H1 (cell line): ENCODE data around the gene ABI3. TPM values are rescaled to one million over a fixed set of nuclear protein-coding genes. Genes with fewer than 3 reads are reported as not detected.

Experiments
- CTCF ChIA-PET: fragments of 300-600 bp; sonication (Branson Sonifier 250); formaldehyde crosslinking; loops from one replicate; lab custom pipeline; 2021; ENCODE audit not compliant: partially characterized antibody; lab: Charles Lee
- POLR2A ChIA-PET: fragments of 300-600 bp; sonication (Branson Sonifier 250); formaldehyde crosslinking; loops from one replicate; lab custom pipeline; 2021; ENCODE audit warnings: inconsistent platforms; ENCODE audit not compliant: partially characterized antibody; lab: Charles Lee
- DNase-seq, 2 experiments: peaks; one replicate each; pipeline versions ENCODE4 v3.0.0 to v3.0.0-alpha.2; 2010 to 2022; ENCODE audit warnings: low spot score in 2 of 2, low read depth in 1 of 2, mixed read lengths in 1 of 2
- FAIRE-seq: peaks from 2 replicates; lab custom pipeline; 2011; peaks lifted over from hg19 to GRCh38; lab: Jason Lieb, UNC
- H2AFZ ChIP-seq: 2 replicates; pipeline ENCODE4 v1.8.1; 2012; ENCODE audit warnings: low read length, inconsistent platforms
- H2AK5ac ChIP-seq: 2 replicates; pipeline ENCODE4 v1.6.1; 2013; ENCODE audit warnings: low read depth, low read length
- H2BK120ac ChIP-seq: replicated peaks from 2 replicates; pipeline ENCODE3; 2013; ENCODE audit warnings: low read depth, low read length, inconsistent platforms
- H2BK12ac ChIP-seq: 2 replicates; pipeline ENCODE4 v1.6.1; 2013; ENCODE audit warnings: low read depth, low read length
- H2BK15ac ChIP-seq: 2 replicates; pipeline ENCODE4 v1.6.1; 2013; ENCODE audit warnings: low read length
- H2BK20ac ChIP-seq: 2 replicates; pipeline ENCODE4 v1.6.1; 2013; ENCODE audit warnings: low read length
- H2BK5ac ChIP-seq: 2 replicates; pipeline ENCODE4 v1.6.1; 2013; ENCODE audit warnings: low read depth, low read length
- H3K14ac ChIP-seq: 2 replicates; pipeline ENCODE4 v1.6.1; 2013; ENCODE audit warnings: inconsistent platforms; ENCODE audit not compliant: insufficient read length
- H3K18ac ChIP-seq: 2 replicates; pipeline ENCODE4 v1.6.1; 2013; ENCODE audit warnings: low read length; ENCODE audit errors: extremely low read depth
- H3K23ac ChIP-seq: 2 replicates; pipeline ENCODE4 v1.6.1; 2013; ENCODE audit warnings: inconsistent platforms; ENCODE audit not compliant: insufficient read length
- H3K23me2 ChIP-seq: 2 replicates; pipeline ENCODE4 v1.6.1; 2013; ENCODE audit warnings: low read depth, low read length
- H3K27ac ChIP-seq: 2 replicates; pipeline ENCODE4 v1.6.1; 2011; ENCODE audit warnings: low read depth, low read length, inconsistent platforms
- H3K27me3 ChIP-seq, 4 experiments: replicated peaks in 1 of 4; 1 replicate in 1 of 4; 2 replicates in 3 of 4; pipeline versions ENCODE4 v1.6.1 to v1.8.1; 2011 to 2013; ENCODE audit warnings: low read length in 3 of 4, mild to moderate bottlenecking in 3 of 4, inconsistent platforms in 2 of 4, mixed read lengths in 2 of 4, moderate library complexity in 1 of 4; ENCODE audit not compliant: control insufficient read depth in 3 of 4, insufficient read depth in 3 of 4; ENCODE audit errors: extremely low read depth in 1 of 4
- H3K36me3 ChIP-seq, 4 experiments: 2 replicates each; pipeline versions ENCODE4 v1.6.1 to v1.8.1; 2011 to 2013; ENCODE audit warnings: mild to moderate bottlenecking in 4 of 4, low read length in 3 of 4, moderate library complexity in 2 of 4, control low read depth in 1 of 4, inconsistent platforms in 1 of 4; ENCODE audit not compliant: insufficient read depth in 4 of 4, control insufficient read depth in 2 of 4
- H3K4ac ChIP-seq: replicated peaks from 2 replicates; pipeline ENCODE3; 2013; ENCODE audit warnings: low read length, low read depth, mixed read lengths, inconsistent platforms; ENCODE audit not compliant: insufficient read length
- H3K4me1 ChIP-seq, 4 experiments: replicated peaks in 1 of 4; 1 replicate in 1 of 4; 2 replicates in 3 of 4; pipeline versions ENCODE4 v1.6.1 to v1.8.1; 2011 to 2013; ENCODE audit warnings: low read length in 3 of 4, inconsistent platforms in 2 of 4, mixed read lengths in 1 of 4; ENCODE audit not compliant: insufficient read depth in 4 of 4, control insufficient read depth in 3 of 4
- H3K4me2 ChIP-seq, 2 experiments: 2 replicates each; pipeline versions ENCODE4 v1.6.1 to v1.8.1; 2011 to 2013; ENCODE audit warnings: low read depth in 2 of 2, low read length in 2 of 2, control low read depth in 1 of 2, inconsistent platforms in 1 of 2, mild to moderate bottlenecking in 1 of 2; ENCODE audit not compliant: insufficient read depth in 1 of 2
- H3K4me3 ChIP-seq, 4 experiments: fragments of 200-600, 300-600 bp in 1 of 4; sonication (generic), shearing (Covaris generic), sonication (Bioruptor Twin) in 1 of 4; 2 replicates each; pipeline versions ENCODE4 v1.5.1 to v1.8.1; 2011 to 2016; ENCODE audit warnings: low read length in 4 of 4, low read depth in 3 of 4, control low read depth in 2 of 4, inconsistent platforms in 2 of 4, mild to moderate bottlenecking in 2 of 4, mixed read lengths in 1 of 4, moderate library complexity in 1 of 4; ENCODE audit not compliant: insufficient read depth in 2 of 4; ENCODE audit errors: extremely low read depth in 1 of 4
- H3K56ac ChIP-seq: replicated peaks from 2 replicates; pipeline ENCODE3; 2013; ENCODE audit warnings: low read depth, mild to moderate bottlenecking, mixed read lengths, low read length, inconsistent platforms; ENCODE audit not compliant: insufficient read length
- H3K79me1 ChIP-seq: 2 replicates; pipeline ENCODE4 v1.6.1; 2013; ENCODE audit warnings: low read depth, low read length, control low read depth
- H3K79me2 ChIP-seq, 2 experiments: 2 replicates each; pipeline versions ENCODE4 v1.6.1 to v1.8.1; 2012 to 2013; ENCODE audit warnings: low read length in 2 of 2, mild to moderate bottlenecking in 2 of 2, inconsistent platforms in 1 of 2; ENCODE audit not compliant: insufficient read depth in 2 of 2, control insufficient read depth in 1 of 2
- H3K9ac ChIP-seq, 4 experiments: replicated peaks in 1 of 4; 1 replicate in 1 of 4; 2 replicates in 3 of 4; pipeline versions ENCODE4 v1.6.1 to v1.8.1; 2011 to 2013; ENCODE audit warnings: low read depth in 3 of 4, low read length in 3 of 4, control low read depth in 2 of 4, mild to moderate bottlenecking in 2 of 4, moderate library complexity in 2 of 4, inconsistent platforms in 1 of 4; ENCODE audit errors: extremely low read depth in 1 of 4
- H3K9me3 ChIP-seq, 2 experiments: 2 replicates each; pipeline versions ENCODE4 v1.6.1 to v1.8.1; 2012 to 2013; ENCODE audit warnings: mild to moderate bottlenecking in 2 of 2, moderate library complexity in 2 of 2, control low read depth in 1 of 2, inconsistent platforms in 1 of 2, low read depth in 1 of 2, low read length in 1 of 2, mixed read lengths in 1 of 2; ENCODE audit not compliant: insufficient read depth in 2 of 2
- H4K20me1 ChIP-seq, 2 experiments: replicated peaks in 1 of 2; 2 replicates each; pipeline versions ENCODE3 to v1.8.1; 2011 to 2013; ENCODE audit warnings: inconsistent platforms in 2 of 2, low read length in 2 of 2, mild to moderate bottlenecking in 1 of 2; ENCODE audit not compliant: insufficient read depth in 2 of 2, control insufficient read depth in 1 of 2
- H4K5ac ChIP-seq: 2 replicates; pipeline ENCODE4 v1.6.1; 2013; ENCODE audit warnings: low read length, low read depth, mixed read lengths, inconsistent platforms; ENCODE audit not compliant: insufficient read length
- H4K8ac ChIP-seq: 2 replicates; pipeline ENCODE4 v1.8.0; 2013; ENCODE audit warnings: mild to moderate bottlenecking, moderate library complexity, low read length, inconsistent platforms; ENCODE audit not compliant: insufficient read depth; ENCODE audit errors: extremely low read depth
- H4K91ac ChIP-seq: replicated peaks from 2 replicates; pipeline ENCODE3; 2013; ENCODE audit warnings: low read length, mixed read lengths, inconsistent platforms; ENCODE audit not compliant: insufficient read length
- EP300 ChIP-seq, 2 experiments: IDR thresholded peaks; 1 replicate in 1 of 2; 2 replicates in 1 of 2; pipeline ENCODE4 v1.6.1; 2011 to 2012; ENCODE audit warnings: low read depth in 2 of 2, low read length in 2 of 2, mild to moderate bottlenecking in 2 of 2, borderline replicate concordance in 1 of 2, inconsistent platforms in 1 of 2, moderate library complexity in 1 of 2
- EZH2 ChIP-seq: fragments of 200-600 bp; sonication (generic); IDR thresholded peaks from 2 replicates; pipeline ENCODE4 v1.7.1; 2012; ENCODE audit warnings: low read depth, mild to moderate bottlenecking, moderate library complexity, low read length, inconsistent platforms; ENCODE audit not compliant: severe bottlenecking
- KDM1A ChIP-seq: fragments of 200-600, 300-600 bp; sonication (generic); IDR thresholded peaks from 2 replicates; pipeline ENCODE4 v1.7.1; 2016; ENCODE audit warnings: mild to moderate bottlenecking, low read length, borderline replicate concordance
- KDM4A ChIP-seq: IDR thresholded peaks from one replicate; pipeline ENCODE4 v1.7.1; 2012; ENCODE audit warnings: low read depth, mild to moderate bottlenecking, moderate library complexity, low read length, inconsistent platforms; ENCODE audit not compliant: severe bottlenecking
- KDM5A ChIP-seq: fragments of 200-600 bp; IDR thresholded peaks from 2 replicates; pipeline ENCODE4 v1.7.1; 2012; ENCODE audit warnings: mild to moderate bottlenecking, low read length, inconsistent platforms, mixed read lengths
- RXRA ChIP-seq: IDR thresholded peaks from 2 replicates; pipeline ENCODE4 v1.6.1; 2011; ENCODE audit warnings: low read depth, mild to moderate bottlenecking, low read length, moderate library complexity; ENCODE audit not compliant: insufficient read depth
- SP1 ChIP-seq: IDR thresholded peaks from 2 replicates; pipeline ENCODE4 v1.6.1; 2011; ENCODE audit warnings: low read depth, low read length
- SP4 ChIP-seq: IDR thresholded peaks from 2 replicates; pipeline ENCODE4 v1.6.1; 2012; ENCODE audit warnings: low read length, inconsistent platforms
- SUZ12 ChIP-seq: fragments of 200-600 bp; sonication (generic); IDR thresholded peaks from 2 replicates; pipeline ENCODE4 v1.6.1; 2012; ENCODE audit warnings: mild to moderate bottlenecking, inconsistent platforms, low read length, moderate library complexity, mixed read lengths
- TCF12 ChIP-seq: IDR thresholded peaks from 2 replicates; pipeline ENCODE4 v1.6.1; 2011; ENCODE audit warnings: low read depth, mild to moderate bottlenecking, low read length
- TEAD4 ChIP-seq: IDR thresholded peaks from 2 replicates; pipeline ENCODE4 v1.6.1; 2012; ENCODE audit warnings: low read depth, low read length, inconsistent platforms, mixed read lengths
- WGBS, 2 experiments: shearing (Covaris generic) in 1 of 2; methylation state at CpG; one replicate each; pipeline versions ENCODE4 v1.1.6 to v1.1.7; 2013 to 2015; ENCODE audit warnings: low lambda C conversion rate in 2 of 2, mixed read lengths in 2 of 2, inconsistent platforms in 1 of 2, low coverage in 1 of 2, missing lambda C conversion rate in 1 of 2; ENCODE audit not compliant: insufficient replicate concordance in 2 of 2, insufficient coverage in 1 of 2, insufficient read length in 1 of 2; ENCODE audit errors: extremely low coverage in 1 of 2, missing lambda C conversion rate in 1 of 2; 5-methylcytosine and 5-hydroxymethylcytosine counted together
- polyA plus RNA-seq, 7 experiments: library from polyadenylated mRNA; depleted of rRNA in 3 of 7; stranded (reverse) in 5 of 7; unstranded in 2 of 7; fragments of >200 nt in 5 of 7; fragments of 200-250 nt in 2 of 7; gene quantifications; 1 replicate in 5 of 7; 2 replicates in 1 of 7; 4 replicates in 1 of 7; pipeline versions ENCODE4 v1.2.1 to v1.2.3, GENCODE V29; 2011 to 2013; ENCODE audit warnings: missing spikeins in 2 of 7, mixed read lengths in 2 of 7
- total RNA-seq: library from RNA; stranded (reverse); fragmentation: NEBNext Ultra II Directional; extraction: Animal tissue kit (Norgen Biotek cat#: 25700); gene quantifications from 2 replicates; pipeline ENCODE4 v1.2.1, GENCODE V29; 2021

Gene ABI3
- total and polyA plus RNA-seq, 2 of the 8 experiments (the other 6 are each of a cell fraction or from before 2014, with no cell fraction given): 1.3 to 2.5 TPM

- Histone ChIP-seq H3K27ac (no peak overlapping the region), H3K18ac (peak overlapping the region; percentile 68), H3K4me1 (peaks cover 0 to 8% (median 6%) of the 10 kb centered on the region in 4 experiments; a peak in 4 of 7 replicates), H3K23ac (no peak overlapping the region), H3K9me3 (no peaks in the 10 kb centered on the region), H3K4me2 (peak overlapping the region; percentile 78 to 95), H3K36me3 (no peaks in the 10 kb centered on the region), H3K23me2 (peaks cover 17% of the 10 kb centered on the region; the same call in 1 of the 2 replicates), H2BK15ac (peak overlapping the region; percentile 81; the same call in 1 of the 2 replicates), H3K79me2 (no peaks in the 10 kb centered on the region), H4K91ac (peak overlapping the region; percentile 29), H3K27me3 (peaks cover 19 to 60% (median 47%) of the 10 kb centered on the region in 4 experiments), H4K5ac (peak overlapping the region; percentile 22), H3K4me3 (peak overlapping the region; percentile 34 to 63 (median 55)), H4K8ac (peak overlapping the region; percentile 87), H2BK120ac (no peak overlapping the region), H2AK5ac (no peak overlapping the region), H3K56ac (no peak overlapping the region), H3K14ac (no peak overlapping the region), H2AFZ (peak overlapping the region; percentile 66; the same call in 1 of the 2 replicates), H2BK20ac (peak overlapping the region; percentile 61; the same call in 1 of the 2 replicates), H3K4ac (no peak overlapping the region), H2BK12ac (peak overlapping the region; percentile 90; the same call in 1 of the 2 replicates), H3K9ac (peak overlapping the region in 2 of 4 experiments; percentile 45 to 52; a peak in 4 of 7 replicates), H3K79me1 (no peaks in the 10 kb centered on the region), H4K20me1 (peaks cover 0 to 3% of the 10 kb centered on the region in 2 experiments), H2BK5ac (peak overlapping the region; percentile 15; the same call in 1 of the 2 replicates)
- ChIA-PET POLR2A (interaction anchor here (0.5 to 2.6 kb wide), 6 partner anchors 16 to 272 kb away, joined by 3 to 13 read pairs (median 4); no protein-coding TSS in a partner anchor), CTCF (interaction anchor here (0.6 to 6.5 kb wide), 26 partner anchors 10 to 1962 kb away, joined by 3 to 43 read pairs (median 4); no protein-coding TSS in a partner anchor)
- FAIRE-seq (no peak), DNase-seq (peak in 1 of 2 experiments; percentile 78)
- 4% methylated on average over 59 of the region's 95 CpGs; no CpG with 5 or more reads in 1 of the 2 experiments for WGBS, 2 experiments
- TF ChIP-seq SP1 (no peak), TCF12 (0 out of 2 replicates have a peak, but pooled peaks have one; percentile 42), EP300 (IDR thresholded peaks at IDR 0.05; ENCODE audit: borderline replicate concordance in 1 of 2, low read depth in 2 of 2, low read length in 2 of 2) (no peak), SUZ12 (peak; percentile 90), KDM5A (no peak), SP4 (no peak), KDM1A (peak; percentile 3; the same call in 1 of the 2 replicates), TEAD4 (no peak), KDM4A (peak; percentile 78), EZH2 (peak; percentile 85), RXRA (no peak)
Measured at GRCh38 chr17:49224198-49224996, 13.9 kb downstream of the ABI3 start.
